ENCODE results near the gene ARSG.

ARSG gene

DNA sequence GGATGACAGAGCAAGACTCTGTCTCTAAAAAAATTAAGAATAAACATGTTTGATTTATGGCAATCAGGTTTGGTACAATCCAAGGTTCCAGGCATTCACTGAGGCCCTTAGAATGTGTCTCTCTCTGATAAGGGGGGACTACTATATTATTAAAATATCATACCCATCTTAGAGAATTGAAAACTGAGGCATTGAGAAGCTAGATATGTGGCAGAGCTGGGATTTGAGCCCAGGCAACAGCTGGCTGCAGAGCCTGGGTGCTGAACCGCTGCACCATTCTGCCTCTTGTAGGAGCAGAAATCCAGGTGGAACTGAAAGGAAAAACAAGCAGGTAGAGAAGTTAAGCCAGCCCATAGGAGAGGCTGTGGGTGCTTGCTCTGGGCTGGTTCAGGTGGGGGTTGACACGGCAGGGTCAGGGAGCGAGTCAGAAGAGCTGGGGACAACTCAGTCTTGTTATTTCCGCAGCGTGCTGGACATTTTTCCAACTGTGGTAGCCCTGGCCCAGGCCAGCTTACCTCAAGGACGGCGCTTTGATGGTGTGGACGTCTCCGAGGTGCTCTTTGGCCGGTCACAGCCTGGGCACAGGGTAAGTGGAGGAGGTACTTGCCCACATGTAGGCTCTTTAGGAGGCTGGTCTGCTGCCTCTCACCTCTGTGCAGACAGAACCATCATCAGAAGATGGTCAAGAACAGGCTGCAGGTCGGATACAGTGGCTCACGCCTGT is 103.5 kb downstream of the ARSG start:
- ChIA-PET CTCF (interaction anchor here (7.8 to 8.0 kb wide), 2 partner anchors 8 to 39 kb away, joined by 63 to 133 read pairs; no protein-coding TSS in a partner anchor), POLR2A (no interaction called here)
- H3K4me3 ChIP-seq (ENCODE audit: low read depth, low read length) = no peak overlapping the region
- no peak for TF ChIP-seq CTCF (IDR thresholded peaks at IDR 0.05; ENCODE audit: insufficient read depth, low read length, missing control alignments)
- no peak for DNase-seq (ENCODE audit: low read depth, low spot score)

DNA sequence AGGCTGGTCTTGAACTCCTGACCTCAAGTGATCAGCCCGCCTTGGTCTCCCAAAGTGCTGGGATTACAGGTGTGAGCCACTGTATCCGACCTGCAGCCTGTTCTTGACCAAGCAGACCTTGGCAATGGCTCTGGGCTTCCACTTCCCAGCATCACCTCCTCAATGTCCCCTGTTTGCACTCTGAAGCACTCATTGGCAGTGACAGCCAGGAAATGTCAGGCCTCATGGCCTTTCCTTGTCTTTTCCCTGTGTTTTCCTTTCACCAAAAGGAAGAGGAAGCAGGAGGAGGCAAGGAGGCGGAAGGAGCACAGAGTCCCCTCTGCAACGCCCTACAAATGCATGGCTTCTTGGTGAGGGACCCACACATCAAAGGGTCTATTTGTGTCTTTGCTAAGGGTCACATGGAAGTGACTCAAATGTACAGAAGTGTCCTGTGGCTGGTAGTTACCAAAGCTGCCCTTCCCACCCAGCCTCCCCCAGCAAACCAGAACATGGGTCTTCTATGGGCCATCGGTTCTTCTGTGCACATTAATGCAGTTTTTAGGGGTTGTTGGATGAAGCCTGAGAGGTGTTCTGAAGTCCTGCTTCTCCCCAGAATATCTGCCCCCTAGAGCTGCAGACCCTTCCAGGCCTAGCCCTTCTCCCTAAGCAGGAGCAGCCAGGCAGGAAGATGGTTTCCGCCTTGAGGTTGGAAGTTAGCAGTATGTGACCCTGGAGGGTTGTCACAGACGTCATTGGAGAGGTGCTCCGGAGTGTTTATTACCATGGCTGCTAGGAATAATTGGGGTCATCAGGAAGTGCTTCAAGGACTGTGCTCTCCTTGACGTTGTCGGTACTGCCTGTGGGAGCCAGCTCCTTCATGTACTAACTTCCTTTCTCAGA is 105.2 kb downstream of the ARSG start:
- CTCF ChIA-PET = interaction anchor here (0.7 to 8.0 kb wide), 6 partner anchors 10 to 134 kb away, joined by 3 to 133 read pairs (median 33); no protein-coding TSS in a partner anchor
- POLR2A ChIA-PET = no interaction called here
- H3K4me3 ChIP-seq (ENCODE audit: low read depth, low read length) = no peak overlapping the region
- DNase-seq (ENCODE audit: low read depth, low spot score) = no peak
- no peak for TF ChIP-seq CTCF (IDR thresholded peaks at IDR 0.05; ENCODE audit: insufficient read depth, low read length, missing control alignments)

DNA sequence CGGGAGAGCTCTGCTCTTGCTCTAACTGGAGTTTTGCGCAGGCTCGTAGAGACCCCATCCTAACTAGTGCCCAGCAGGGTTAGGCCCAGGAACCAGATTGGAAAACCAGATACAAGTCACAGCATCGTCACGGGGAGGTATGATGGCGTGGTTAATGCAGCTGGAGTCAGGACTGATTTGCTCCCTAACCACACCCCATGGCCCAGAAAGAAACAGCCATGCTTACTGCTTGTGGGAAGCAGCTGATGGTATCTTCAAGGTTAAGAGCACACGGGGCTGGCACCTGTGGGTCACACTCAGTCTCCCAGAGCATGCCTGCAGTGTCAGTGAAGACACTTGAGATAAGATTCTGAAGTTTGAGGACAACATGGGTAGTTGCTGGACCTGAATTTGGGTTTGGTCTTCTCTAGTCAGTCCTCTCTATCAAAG is 105.8 kb downstream of the ARSG start:
- TF ChIP-seq CTCF (IDR thresholded peaks at IDR 0.05; ENCODE audit: insufficient read depth, low read length, missing control alignments) = no peak
- CTCF ChIA-PET = interaction anchor here (0.9 to 8.0 kb wide), 5 partner anchors 11 to 134 kb away, joined by 3 to 133 read pairs (median 63); no protein-coding TSS in a partner anchor
- POLR2A ChIA-PET = no interaction called here
- no peak for DNase-seq (ENCODE audit: low read depth, low spot score)
- H3K4me3 ChIP-seq (ENCODE audit: low read depth, low read length) = no peak overlapping the region

DNA sequence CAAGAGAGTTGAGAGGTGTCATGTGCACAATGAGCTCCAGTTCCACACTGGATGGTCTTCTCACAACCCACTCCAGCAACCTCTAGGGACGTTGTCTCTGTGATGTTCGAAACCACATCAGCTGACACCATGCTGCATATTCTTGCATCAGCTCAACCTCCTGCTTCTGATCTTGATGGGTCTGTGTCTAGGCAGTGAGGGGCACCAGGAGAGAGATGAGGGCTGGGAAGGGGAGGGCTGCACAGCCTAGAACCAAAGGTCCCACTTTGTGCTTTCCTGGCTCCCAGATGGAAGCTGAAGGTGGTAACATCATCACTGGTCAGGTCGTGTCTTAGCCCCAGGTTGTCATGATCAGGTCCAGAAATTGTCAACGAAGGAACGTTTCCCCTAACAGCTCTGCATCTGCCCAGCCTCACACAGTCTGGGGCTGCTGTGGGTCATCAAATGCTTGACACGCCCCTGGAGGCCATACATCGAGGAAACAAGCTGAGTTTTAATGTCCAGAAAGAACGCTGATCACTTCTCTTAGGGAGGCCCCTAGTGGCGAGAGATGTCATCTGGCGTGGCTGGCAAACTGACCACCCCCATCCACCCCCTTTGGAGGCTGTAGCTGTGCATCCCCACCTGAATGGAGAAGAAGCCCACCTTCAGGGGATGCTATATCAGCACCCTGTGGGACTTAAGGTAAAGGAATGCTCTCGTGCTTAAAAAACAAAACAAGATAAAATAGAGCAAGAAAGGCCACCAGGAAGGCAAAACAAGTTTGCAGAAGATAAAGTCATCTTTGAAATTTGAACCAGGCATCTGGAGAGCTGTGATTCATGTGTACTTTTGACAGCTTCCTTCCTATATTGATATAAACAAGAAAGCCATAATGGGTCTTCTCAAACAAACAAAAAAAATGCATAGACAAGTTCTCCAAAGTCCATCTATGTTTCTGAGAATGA is 107.7 kb downstream of the ARSG start:
- H3K4me3 ChIP-seq (ENCODE audit: low read depth, low read length) = no peak overlapping the region
- peak; percentile 84 for TF ChIP-seq CTCF (IDR thresholded peaks at IDR 0.05; ENCODE audit: insufficient read depth, low read length, missing control alignments)
- ChIA-PET POLR2A (interaction anchor here (0.7 kb wide), 1 partner anchor 31 kb away, joined by 3 read pairs; no protein-coding TSS in a partner anchor), CTCF (interaction anchor here (0.5 to 8.0 kb wide), 59 partner anchors 8 to 277 kb away, joined by 3 to 133 read pairs (median 4); partner anchors contain the start of genes AMZ2 and WIPI1)
- DNase-seq (ENCODE audit: low read depth, low spot score) = peak; percentile 23

DNA sequence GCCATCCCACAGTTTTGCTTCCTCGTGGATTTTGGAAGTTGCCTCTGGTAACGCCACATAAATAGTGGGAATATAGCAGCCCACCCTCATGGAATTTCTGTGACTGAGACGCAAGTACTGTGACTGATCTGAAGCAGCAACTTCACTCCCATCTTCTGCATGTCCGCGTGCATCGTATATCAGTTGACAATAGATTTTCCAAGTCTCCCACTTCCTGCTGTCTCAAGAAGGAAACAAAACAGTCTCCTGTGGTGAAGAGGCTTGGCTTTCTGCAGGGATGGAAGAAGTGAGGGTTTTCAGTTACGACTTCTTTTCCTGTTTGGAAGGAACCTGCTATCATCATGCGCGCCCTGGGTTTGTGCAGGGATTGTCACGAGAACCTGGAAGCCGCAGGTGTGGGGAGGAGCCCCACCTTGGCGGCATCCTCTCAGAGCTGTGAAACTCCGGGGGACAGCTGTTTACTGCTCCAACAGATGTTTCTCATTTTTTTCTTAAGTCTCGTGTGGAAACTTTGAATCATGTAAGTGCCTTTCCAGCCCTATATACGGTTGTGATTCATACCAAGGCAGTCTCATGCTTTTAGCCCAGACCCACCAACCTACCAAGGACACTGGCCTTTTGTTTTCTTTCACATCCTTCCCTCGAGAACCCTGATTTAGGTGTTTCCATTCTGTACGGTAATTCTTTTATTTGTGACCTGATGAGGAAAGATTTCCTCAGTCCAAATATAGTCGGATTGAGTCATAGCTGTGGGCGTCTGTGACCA is 108.5 kb downstream of the ARSG start:
- ChIA-PET POLR2A (interaction anchor here (0.6 to 0.7 kb wide), 2 partner anchors 31 to 45 kb away, joined by 3 to 4 read pairs; no protein-coding TSS in a partner anchor), CTCF (interaction anchor here (0.7 to 8.0 kb wide), 48 partner anchors 8 to 278 kb away, joined by 3 to 133 read pairs (median 4); partner anchors contain the start of genes AMZ2 and WIPI1)
- TF ChIP-seq CTCF (IDR thresholded peaks at IDR 0.05; ENCODE audit: insufficient read depth, low read length, missing control alignments) = no peak
- no peak for DNase-seq (ENCODE audit: low read depth, low spot score)
- no peak overlapping the region for H3K4me3 ChIP-seq (ENCODE audit: low read depth, low read length)

Measured in AG04449 (cell line).